A549 (cell line): Measurements from ENCODE around the gene NECTIN1.

ENCODE experiments used
- CBX2 ChIP-seq: fragments of 200-600 bp; sonication (generic); IDR thresholded peaks from 2 replicates; pipeline ENCODE4 v1.6.1; 2016; ENCODE audit warnings: low read depth, mild to moderate bottlenecking, borderline replicate concordance
- CBX8 ChIP-seq: fragments of 200-600 bp; sonication (generic); IDR thresholded peaks from 2 replicates; pipeline ENCODE4 v1.6.1; 2016
- CEBPB ChIP-seq, 2 experiments: fragments of >200 bp in 1 of 2; sonication (Bioruptor Twin) in 1 of 2; formaldehyde crosslinking in 1 of 2; IDR thresholded peaks; 2 replicates each; pipeline ENCODE4 v1.6.1; 2012 to 2016
- ELK1 ChIP-seq: fragments of 150-350 bp; IDR thresholded peaks from 2 replicates; pipeline ENCODE4 v1.6.1; 2014; ENCODE audit warnings: low read depth, mild to moderate bottlenecking, low read length
- EP300 ChIP-seq, 2 experiments: fragments of >200 bp; sonication (Bioruptor Twin); formaldehyde crosslinking; IDR thresholded peaks; 2 replicates in 1 of 2; 3 replicates in 1 of 2; pipeline ENCODE4 v1.6.1; 2016 to 2017
- ESRRA ChIP-seq: fragments of 150-350 bp; IDR thresholded peaks from 2 replicates; pipeline ENCODE4 v1.6.1; 2014; ENCODE audit warnings: mild to moderate bottlenecking, low read length, borderline replicate concordance
- JUN ChIP-seq, 2 experiments: fragments of >200 bp; sonication (Bioruptor Twin); formaldehyde crosslinking; IDR thresholded peaks; 2 replicates in 1 of 2; 3 replicates in 1 of 2; pipeline ENCODE4 v1.6.1; 2016 to 2017
- KDM1A ChIP-seq: fragments of 200-600 bp; sonication (generic); IDR thresholded peaks from 2 replicates; pipeline ENCODE4 v1.6.1; 2016; ENCODE audit warnings: low read depth, mild to moderate bottlenecking
- POLR2A ChIP-seq: IDR thresholded peaks from 2 replicates; pipeline ENCODE4 v1.6.1; 2012; ENCODE audit warnings: mild to moderate bottlenecking, low read length
- TF ChIP-seq, protein P1 (sequence below): fragments of >200 bp; sonication (Bioruptor Twin); formaldehyde crosslinking; IDR thresholded peaks from 3 replicates; pipeline ENCODE4 v1.5.1; 2016
- TF ChIP-seq, protein P2 (sequence below): fragments of 450-650 bp; IDR thresholded peaks from 2 replicates; pipeline ENCODE4 v1.6.1; 2014; ENCODE audit warnings: antibody characterized with exemption

- TF ChIP-seq ELK1 (no peak), CBX2 (no peak), CEBPB (IDR thresholded peaks at IDR 0.05) (no peak), JUN (IDR thresholded peaks at IDR 0.05) (no peak), ESRRA (no peak), EP300 (IDR thresholded peaks at IDR 0.05) (no peak), KDM1A (no peak), POLR2A (no peak), CBX8 (no peak)
- TF ChIP-seq, protein P1, sequence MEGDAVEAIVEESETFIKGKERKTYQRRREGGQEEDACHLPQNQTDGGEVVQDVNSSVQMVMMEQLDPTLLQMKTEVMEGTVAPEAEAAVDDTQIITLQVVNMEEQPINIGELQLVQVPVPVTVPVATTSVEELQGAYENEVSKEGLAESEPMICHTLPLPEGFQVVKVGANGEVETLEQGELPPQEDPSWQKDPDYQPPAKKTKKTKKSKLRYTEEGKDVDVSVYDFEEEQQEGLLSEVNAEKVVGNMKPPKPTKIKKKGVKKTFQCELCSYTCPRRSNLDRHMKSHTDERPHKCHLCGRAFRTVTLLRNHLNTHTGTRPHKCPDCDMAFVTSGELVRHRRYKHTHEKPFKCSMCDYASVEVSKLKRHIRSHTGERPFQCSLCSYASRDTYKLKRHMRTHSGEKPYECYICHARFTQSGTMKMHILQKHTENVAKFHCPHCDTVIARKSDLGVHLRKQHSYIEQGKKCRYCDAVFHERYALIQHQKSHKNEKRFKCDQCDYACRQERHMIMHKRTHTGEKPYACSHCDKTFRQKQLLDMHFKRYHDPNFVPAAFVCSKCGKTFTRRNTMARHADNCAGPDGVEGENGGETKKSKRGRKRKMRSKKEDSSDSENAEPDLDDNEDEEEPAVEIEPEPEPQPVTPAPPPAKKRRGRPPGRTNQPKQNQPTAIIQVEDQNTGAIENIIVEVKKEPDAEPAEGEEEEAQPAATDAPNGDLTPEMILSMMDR: no peak
- TF ChIP-seq, protein P2, sequence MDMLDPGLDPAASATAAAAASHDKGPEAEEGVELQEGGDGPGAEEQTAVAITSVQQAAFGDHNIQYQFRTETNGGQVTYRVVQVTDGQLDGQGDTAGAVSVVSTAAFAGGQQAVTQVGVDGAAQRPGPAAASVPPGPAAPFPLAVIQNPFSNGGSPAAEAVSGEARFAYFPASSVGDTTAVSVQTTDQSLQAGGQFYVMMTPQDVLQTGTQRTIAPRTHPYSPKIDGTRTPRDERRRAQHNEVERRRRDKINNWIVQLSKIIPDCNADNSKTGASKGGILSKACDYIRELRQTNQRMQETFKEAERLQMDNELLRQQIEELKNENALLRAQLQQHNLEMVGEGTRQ: no peak
Measured at GRCh38 chr11:119754199-119754598, 25.2 kb upstream of the NECTIN1 start.
